Endothelial cell of umbilical vein (primary cell): ENCODE measurements around the gene C2. TPM values are rescaled to one million over a fixed set of nuclear protein-coding genes. Genes with fewer than 3 reads are reported as not detected.
"Not testable (repeated sequence)": the region's sequence is repeated elsewhere in the genome, so short reads cannot be mapped to it uniquely, and the experiment has no call there.

Experiments used
- BruUV-seq: library from RNA; stranded (reverse); fragments of 400-500 nt; replicated peaks from 2 replicates; lab custom pipeline; 2021; lab: Mats Ljungman, UMichigan
- CTCF ChIA-PET: fragments of 300-600, 350-600 bp; sonication (Branson Sonifier 250); formaldehyde crosslinking; loops from one replicate; lab custom pipeline; 2021; ENCODE audit warnings: antibody characterized with exemption, inconsistent platforms; lab: Charles Lee
- POLR2A ChIA-PET: fragments of 300-600, 350-600 bp; sonication (Branson Sonifier 250); formaldehyde crosslinking; loops from one replicate; lab custom pipeline; 2021; ENCODE audit warnings: antibody characterized with exemption, inconsistent platforms; lab: Charles Lee
- DNase-seq: peaks from one replicate; pipeline ENCODE4 v3.0.0-alpha.2; 2011; ENCODE audit warnings: low read depth, low spot score
- FAIRE-seq: peaks from 2 replicates; lab custom pipeline; 2011; peaks lifted over from hg19 to GRCh38; lab: Jason Lieb, UNC
- H2AFZ ChIP-seq: 2 replicates; pipeline ENCODE4 v1.6.0; 2012; ENCODE audit warnings: low read depth, low read length, control low read depth, inconsistent platforms
- H3K27ac ChIP-seq: 2 replicates; pipeline ENCODE4 v1.5.1; 2011; ENCODE audit warnings: low read depth, mild to moderate bottlenecking, control low read depth, low read length, moderate library complexity; ENCODE audit not compliant: insufficient read depth
- H3K27me3 ChIP-seq, 2 experiments: 2 replicates each; pipeline versions ENCODE4 v1.6.0 to v1.6.1; 2011; ENCODE audit warnings: low read length in 2 of 2, mixed read lengths in 1 of 2; ENCODE audit not compliant: control insufficient read depth in 2 of 2, insufficient read depth in 2 of 2
- H3K36me3 ChIP-seq, 2 experiments: 2 replicates in 1 of 2; 3 replicates in 1 of 2; pipeline ENCODE4 v1.5.1; 2011; ENCODE audit warnings: low read length in 2 of 2, mild to moderate bottlenecking in 1 of 2, moderate library complexity in 1 of 2; ENCODE audit not compliant: control insufficient read depth in 2 of 2, insufficient read depth in 2 of 2; ENCODE audit errors: extremely low read depth in 1 of 2
- H3K4me1 ChIP-seq: 3 replicates; pipeline ENCODE4 v1.5.1; 2011; ENCODE audit warnings: mild to moderate bottlenecking, low read length; ENCODE audit not compliant: control insufficient read depth, insufficient read depth; ENCODE audit errors: extremely low read depth
- H3K4me2 ChIP-seq: 2 replicates; pipeline ENCODE4 v1.6.1; 2011; ENCODE audit warnings: low read length, control low read depth, mixed read lengths; ENCODE audit not compliant: insufficient read depth
- H3K4me3 ChIP-seq, 3 experiments: fragments of 200-600 bp in 1 of 3; sonication (generic), shearing (Covaris generic) in 1 of 3; replicated peaks in 1 of 3; 2 replicates each; pipeline ENCODE4 v1.5.1; 2011 to 2016; ENCODE audit warnings: control low read depth in 3 of 3, low read length in 3 of 3, mild to moderate bottlenecking in 2 of 3, inconsistent platforms in 1 of 3, low read depth in 1 of 3, moderate library complexity in 1 of 3; ENCODE audit not compliant: insufficient read depth in 1 of 3
- H3K79me2 ChIP-seq: 2 replicates; pipeline ENCODE4 v1.6.0; 2012; ENCODE audit warnings: low read length, inconsistent platforms; ENCODE audit not compliant: control insufficient read depth, insufficient read depth
- H3K9ac ChIP-seq: replicated peaks from 2 replicates; pipeline ENCODE3; 2011; ENCODE audit warnings: low read length, control low read depth; ENCODE audit not compliant: insufficient read depth; ENCODE audit errors: extremely low read depth
- H3K9me1 ChIP-seq: replicated peaks from 3 replicates; pipeline ENCODE4 v1.6.0; 2011; ENCODE audit warnings: mild to moderate bottlenecking, low read length; ENCODE audit not compliant: control insufficient read depth, insufficient read depth; ENCODE audit errors: extremely low read depth
- H3K9me3 ChIP-seq: replicated peaks from 2 replicates; pipeline ENCODE4 v1.5.1; 2012; ENCODE audit warnings: low read length, inconsistent platforms; ENCODE audit not compliant: control insufficient read depth, insufficient read depth
- H4K20me1 ChIP-seq: replicated peaks from 2 replicates; pipeline ENCODE3; 2011; ENCODE audit warnings: mild to moderate bottlenecking, low read length; ENCODE audit not compliant: control insufficient read depth, insufficient read depth; ENCODE audit errors: extremely low read depth
- EZH2 ChIP-seq: IDR thresholded peaks from 2 replicates; pipeline ENCODE4 v1.6.1; 2012; ENCODE audit warnings: borderline replicate concordance, low read depth, mild to moderate bottlenecking, moderate library complexity, low read length, inconsistent platforms; ENCODE audit not compliant: severe bottlenecking
- FOS ChIP-seq: IDR thresholded peaks from 2 replicates; pipeline ENCODE4 v1.6.1; 2011; ENCODE audit warnings: mild to moderate bottlenecking, low read length, moderate library complexity, borderline replicate concordance; ENCODE audit not compliant: insufficient read depth
- GATA2 ChIP-seq: IDR thresholded peaks from 2 replicates; pipeline ENCODE4 v1.7.0; 2011; ENCODE audit warnings: low read depth, mild to moderate bottlenecking, moderate library complexity, mixed read lengths, low read length; ENCODE audit not compliant: insufficient read length, insufficient read depth
- JUN ChIP-seq: IDR thresholded peaks from 2 replicates; pipeline ENCODE4 v1.6.1; 2011; ENCODE audit warnings: borderline replicate concordance, low read depth; ENCODE audit not compliant: insufficient read length, insufficient read depth
- MYC ChIP-seq: IDR thresholded peaks from one replicate; pipeline ENCODE4 v1.6.1; 2011; ENCODE audit warnings: mild to moderate bottlenecking, low read depth, low read length
- POLR2A ChIP-seq: IDR thresholded peaks from 2 replicates; pipeline ENCODE4 v1.6.1; 2012; ENCODE audit warnings: low read depth, mild to moderate bottlenecking, control low read depth, low read length
- POLR2AphosphoS5 ChIP-seq: IDR thresholded peaks from 2 replicates; pipeline ENCODE4 v1.6.1; 2012; ENCODE audit warnings: low read depth, mild to moderate bottlenecking, control low read depth, low read length, moderate library complexity; ENCODE audit not compliant: insufficient read depth
- dilution Hi-C: fragments of 300-500 bp; cut with MboI; formaldehyde crosslinking; loops from one replicate; pipeline ENCODE4 v1.15.0; 2019; ENCODE audit warnings: low sequenced_read_pairs; ENCODE audit not compliant: extremely low pct_ligation_motif_present
- intact Hi-C: fragments of 100-400 bp; cut with micrococcal nuclease; formaldehyde crosslinking; loops from one replicate; pipeline ENCODE4 v1.10.0; 2022
- polyA plus RNA-seq, 4 experiments: library from polyadenylated mRNA; depleted of rRNA in 3 of 4; stranded (reverse) in 3 of 4; unstranded in 1 of 4; fragments of >200 nt; gene quantifications; 2 replicates each; pipeline versions ENCODE4 v1.2.1 to v1.2.3, GENCODE V29; 2011 to 2012; ENCODE audit warnings: missing spikeins in 1 of 4
- total RNA-seq: library from RNA; stranded (reverse); gene quantifications from 2 replicates; pipeline ENCODE4 v1.2.3, GENCODE V29; 2021
- TF ChIP-seq, protein P1 (sequence below), 2 donors: IDR thresholded peaks; 1 replicate in 1 of 2; 2 replicates in 1 of 2; pipeline ENCODE4 v1.5.1; 2011; ENCODE audit warnings: low read length in 2 of 2, mild to moderate bottlenecking in 2 of 2, moderate library complexity in 2 of 2, control low read depth in 1 of 2, inconsistent platforms in 1 of 2, low read depth in 1 of 2; ENCODE audit not compliant: insufficient read depth in 1 of 2; ENCODE audit errors: extremely low read depth in 1 of 2
- TF ChIP-seq, protein P2 (sequence below): IDR thresholded peaks from 2 replicates; pipeline ENCODE4 v1.6.1; 2011; ENCODE audit not compliant: insufficient read depth, insufficient read length

C2 gene
- total and polyA plus RNA-seq, 2 donors (not counting 3 experiments of a cell fraction or from before 2014, with no cell fraction given), result 0.60 TPM; not detected in 1

DNA sequence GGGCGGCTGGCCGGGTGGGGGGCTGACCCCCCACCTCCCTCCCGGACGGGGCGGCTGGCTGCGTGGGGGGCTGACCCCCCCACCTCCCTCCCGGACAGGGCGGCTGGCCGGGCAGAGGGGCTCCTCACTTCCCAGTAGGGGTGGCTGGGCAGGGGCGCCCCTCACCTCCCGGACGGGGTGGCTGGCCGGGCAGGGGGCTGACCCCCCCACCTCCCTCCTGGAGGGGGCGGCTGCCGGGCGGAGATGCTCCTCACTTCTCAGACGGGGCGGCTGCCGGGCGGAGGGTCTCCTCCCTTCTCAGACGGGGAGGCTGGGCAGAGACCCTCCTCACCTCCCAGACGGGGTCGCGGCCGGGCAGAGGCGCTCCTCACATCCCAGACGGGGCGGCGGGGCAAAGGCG, 48.5 kb downstream of the C2 start:
- BruUV-seq, POLR2A ChIA-PET: not testable (repeated sequence)

DNA sequence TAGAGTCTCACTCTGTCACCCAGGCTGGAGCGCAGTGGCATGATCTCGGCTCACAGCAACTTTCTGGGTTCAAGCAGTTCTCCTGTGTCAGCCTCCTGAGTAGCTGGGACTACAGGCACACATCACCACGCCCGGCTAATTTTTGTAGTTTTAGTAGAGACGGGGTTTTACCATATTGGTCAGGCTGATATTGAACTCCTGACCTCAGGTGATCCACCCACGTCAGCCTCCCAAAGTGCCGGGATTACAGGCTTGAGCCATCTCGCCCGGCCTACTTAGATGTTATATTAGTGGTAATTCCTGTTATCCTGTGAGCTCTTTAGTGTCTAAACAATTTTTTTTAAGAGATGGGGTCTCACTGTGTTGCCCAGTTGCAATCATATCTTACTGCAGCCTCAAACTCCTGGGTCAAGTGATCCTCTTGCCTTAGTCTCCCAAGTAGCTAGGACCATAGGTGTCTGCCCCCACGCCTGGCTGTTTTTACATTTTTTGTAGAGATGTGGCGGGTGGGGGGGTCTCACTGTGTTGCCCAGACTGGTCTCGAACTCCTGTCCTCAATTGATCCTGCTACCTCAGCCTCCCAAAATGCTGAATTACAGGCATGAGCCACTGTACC, 50.4 kb downstream of the C2 start:
- intact Hi-C loops, result no loop called here
- H3K27ac ChIP-seq, result no peak overlapping the region
- no peak overlapping the region for H2AFZ ChIP-seq
- H3K9me3 ChIP-seq, result no peaks in the 10 kb centered on the region
- no peak overlapping the region for H3K9ac ChIP-seq
- no peak for TF ChIP-seq JUN
- TF ChIP-seq, protein P1, sequence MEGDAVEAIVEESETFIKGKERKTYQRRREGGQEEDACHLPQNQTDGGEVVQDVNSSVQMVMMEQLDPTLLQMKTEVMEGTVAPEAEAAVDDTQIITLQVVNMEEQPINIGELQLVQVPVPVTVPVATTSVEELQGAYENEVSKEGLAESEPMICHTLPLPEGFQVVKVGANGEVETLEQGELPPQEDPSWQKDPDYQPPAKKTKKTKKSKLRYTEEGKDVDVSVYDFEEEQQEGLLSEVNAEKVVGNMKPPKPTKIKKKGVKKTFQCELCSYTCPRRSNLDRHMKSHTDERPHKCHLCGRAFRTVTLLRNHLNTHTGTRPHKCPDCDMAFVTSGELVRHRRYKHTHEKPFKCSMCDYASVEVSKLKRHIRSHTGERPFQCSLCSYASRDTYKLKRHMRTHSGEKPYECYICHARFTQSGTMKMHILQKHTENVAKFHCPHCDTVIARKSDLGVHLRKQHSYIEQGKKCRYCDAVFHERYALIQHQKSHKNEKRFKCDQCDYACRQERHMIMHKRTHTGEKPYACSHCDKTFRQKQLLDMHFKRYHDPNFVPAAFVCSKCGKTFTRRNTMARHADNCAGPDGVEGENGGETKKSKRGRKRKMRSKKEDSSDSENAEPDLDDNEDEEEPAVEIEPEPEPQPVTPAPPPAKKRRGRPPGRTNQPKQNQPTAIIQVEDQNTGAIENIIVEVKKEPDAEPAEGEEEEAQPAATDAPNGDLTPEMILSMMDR (IDR thresholded peaks at IDR 0.05; ENCODE audit: extremely low read depth in 1 of 2, insufficient read depth in 1 of 2, low read depth in 1 of 2, low read length in 2 of 2), result no peak
- TF ChIP-seq, protein P2, sequence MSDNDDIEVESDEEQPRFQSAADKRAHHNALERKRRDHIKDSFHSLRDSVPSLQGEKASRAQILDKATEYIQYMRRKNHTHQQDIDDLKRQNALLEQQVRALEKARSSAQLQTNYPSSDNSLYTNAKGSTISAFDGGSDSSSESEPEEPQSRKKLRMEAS, result no peak
- TF ChIP-seq POLR2AphosphoS5, result no peak
- TF ChIP-seq MYC, result no peak
- TF ChIP-seq POLR2A, result no peak
- no peak for TF ChIP-seq GATA2
- no peak for TF ChIP-seq EZH2
- no peak for TF ChIP-seq FOS
- no TSS peak for BruUV-seq
- ChIA-PET CTCF (no interaction called here), POLR2A (no interaction called here)
- H4K20me1 ChIP-seq, result no peaks in the 10 kb centered on the region
- dilution Hi-C loops, result no loop called here
- H3K4me1 ChIP-seq, result peaks cover 5% of the 10 kb centered on the region
- no peak for DNase-seq
- FAIRE-seq, result no peak
- H3K36me3 ChIP-seq, result peaks cover 0 to 10% of the 10 kb centered on the region in 2 experiments
- no peak overlapping the region for H3K4me3 ChIP-seq
- H3K9me1 ChIP-seq, result no peaks in the 10 kb centered on the region
- no peak overlapping the region for H3K4me2 ChIP-seq
- H3K27me3 ChIP-seq, result no peaks in the 10 kb centered on the region
- H3K79me2 ChIP-seq, result peaks cover 9% of the 10 kb centered on the region

More for the DNA sequence above, 48.5 kb downstream of the C2 start:
- Histone ChIP-seq H3K36me3 (peaks cover 0 to 10% of the 10 kb centered on the region in 2 experiments), H3K79me2 (peaks cover 20% of the 10 kb centered on the region), H3K4me1 (peaks cover 12% of the 10 kb centered on the region)
- H3K27me3 ChIP-seq, H3K27ac ChIP-seq, FAIRE-seq, H3K4me2 ChIP-seq, H3K9ac ChIP-seq, H3K9me1 ChIP-seq, CTCF ChIA-PET, dilution Hi-C loops, H4K20me1 ChIP-seq, intact Hi-C loops, H3K4me3 ChIP-seq, H2AFZ ChIP-seq, DNase-seq, H3K9me3 ChIP-seq: not testable (repeated sequence)
